ENCODE results near the gene MAGED2. TPM values are rescaled to one million over a fixed set of nuclear protein-coding genes. Genes with fewer than 3 reads are reported as not detected.
A peak's percentile ranks its signal among the peaks of the same experiment; 100 is the strongest.
"Not testable (repeated sequence)": the region's sequence is repeated elsewhere in the genome, so short reads cannot be mapped to it uniquely, and the experiment has no call there.

MAGED2 gene
- 475 and 509 TPM in 2 replicates for total RNA-seq
- polyA plus RNA-seq = 612 and 645 TPM in 2 replicates

DNA sequence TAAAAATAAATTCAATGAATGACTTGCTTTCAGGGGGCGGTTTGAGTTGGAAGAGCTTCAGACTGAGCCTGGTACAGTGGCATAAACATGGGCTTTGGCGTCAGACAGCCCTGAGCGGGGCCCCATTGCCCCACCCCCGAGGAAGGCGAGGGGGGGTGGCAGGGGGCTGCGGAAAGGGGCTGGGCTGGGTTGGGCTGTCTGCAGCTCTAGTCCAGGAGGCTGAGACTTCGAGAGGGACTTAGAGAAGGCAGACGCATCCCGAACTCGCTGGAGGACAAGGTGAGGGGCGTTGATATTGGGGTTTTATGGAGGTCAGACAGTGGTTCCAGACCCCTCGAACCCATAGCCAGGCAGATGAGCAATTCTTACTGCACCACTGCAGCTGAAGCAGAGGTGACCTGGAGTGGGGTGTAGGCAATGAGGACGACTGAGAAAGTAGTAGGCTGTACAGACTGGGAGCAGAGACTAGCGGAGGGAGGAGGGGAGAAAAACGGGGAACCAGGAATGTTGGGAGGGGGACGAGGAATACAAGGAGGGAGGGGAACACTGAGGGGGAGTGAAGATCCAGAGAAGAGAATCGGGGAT is at the start of gene MAGED2:
MAGED2 (plus strand) TSS at position 222 of the 585 bp plus-strand sequence. CDS start 1,587 bp downstream, outside the sequence.
- 34% methylated on average over 11 of the region's 17 CpGs for WGBS (ENCODE audit: low lambda C conversion rate, missing lambda C conversion rate)
- no peak for TF ChIP-seq EZH2 (IDR thresholded peaks at IDR 0.05; ENCODE audit: borderline replicate concordance)
- no peak for TF ChIP-seq EZH2phosphoT487 (IDR thresholded peaks at IDR 0.05; ENCODE audit: low read depth, severe bottlenecking, unreplicated experiment)
- TF ChIP-seq, protein P1, sequence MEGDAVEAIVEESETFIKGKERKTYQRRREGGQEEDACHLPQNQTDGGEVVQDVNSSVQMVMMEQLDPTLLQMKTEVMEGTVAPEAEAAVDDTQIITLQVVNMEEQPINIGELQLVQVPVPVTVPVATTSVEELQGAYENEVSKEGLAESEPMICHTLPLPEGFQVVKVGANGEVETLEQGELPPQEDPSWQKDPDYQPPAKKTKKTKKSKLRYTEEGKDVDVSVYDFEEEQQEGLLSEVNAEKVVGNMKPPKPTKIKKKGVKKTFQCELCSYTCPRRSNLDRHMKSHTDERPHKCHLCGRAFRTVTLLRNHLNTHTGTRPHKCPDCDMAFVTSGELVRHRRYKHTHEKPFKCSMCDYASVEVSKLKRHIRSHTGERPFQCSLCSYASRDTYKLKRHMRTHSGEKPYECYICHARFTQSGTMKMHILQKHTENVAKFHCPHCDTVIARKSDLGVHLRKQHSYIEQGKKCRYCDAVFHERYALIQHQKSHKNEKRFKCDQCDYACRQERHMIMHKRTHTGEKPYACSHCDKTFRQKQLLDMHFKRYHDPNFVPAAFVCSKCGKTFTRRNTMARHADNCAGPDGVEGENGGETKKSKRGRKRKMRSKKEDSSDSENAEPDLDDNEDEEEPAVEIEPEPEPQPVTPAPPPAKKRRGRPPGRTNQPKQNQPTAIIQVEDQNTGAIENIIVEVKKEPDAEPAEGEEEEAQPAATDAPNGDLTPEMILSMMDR (IDR thresholded peaks at IDR 0.05; ENCODE audit: poor library complexity) = no peak
- Histone ChIP-seq H3K4me3 (peak within 1 kb of the TSS; percentile 47), H3K79me2 (peaks cover 25% of the 10 kb centered on the region), H2AFZ (peak within 1 kb of the TSS; percentile 26), H4K20me1 (ENCODE audit: insufficient read depth, poor library complexity, severe bottlenecking) (peaks cover 34% of the 10 kb centered on the region), H3K27ac (peak within 1 kb of the TSS; percentile 97), H3K27me3 (no peaks in the 10 kb centered on the region), H3K9me3 (ENCODE audit: low read depth) (no peaks in the 10 kb centered on the region), H3K4me1 (ENCODE audit: insufficient read depth) (peaks cover 4% of the 10 kb centered on the region), H3K36me3 (replicated peaks; ENCODE audit: insufficient read depth, low read depth) (no peaks in the 10 kb centered on the region), H3K9me2 (replicated peaks; ENCODE audit: insufficient read depth) (no peaks in the 10 kb centered on the region), H3K4me2 (peak within 1 kb of the TSS; percentile 62)
- peak; percentile 80 for DNase-seq (ENCODE audit: low spot score)

DNA sequence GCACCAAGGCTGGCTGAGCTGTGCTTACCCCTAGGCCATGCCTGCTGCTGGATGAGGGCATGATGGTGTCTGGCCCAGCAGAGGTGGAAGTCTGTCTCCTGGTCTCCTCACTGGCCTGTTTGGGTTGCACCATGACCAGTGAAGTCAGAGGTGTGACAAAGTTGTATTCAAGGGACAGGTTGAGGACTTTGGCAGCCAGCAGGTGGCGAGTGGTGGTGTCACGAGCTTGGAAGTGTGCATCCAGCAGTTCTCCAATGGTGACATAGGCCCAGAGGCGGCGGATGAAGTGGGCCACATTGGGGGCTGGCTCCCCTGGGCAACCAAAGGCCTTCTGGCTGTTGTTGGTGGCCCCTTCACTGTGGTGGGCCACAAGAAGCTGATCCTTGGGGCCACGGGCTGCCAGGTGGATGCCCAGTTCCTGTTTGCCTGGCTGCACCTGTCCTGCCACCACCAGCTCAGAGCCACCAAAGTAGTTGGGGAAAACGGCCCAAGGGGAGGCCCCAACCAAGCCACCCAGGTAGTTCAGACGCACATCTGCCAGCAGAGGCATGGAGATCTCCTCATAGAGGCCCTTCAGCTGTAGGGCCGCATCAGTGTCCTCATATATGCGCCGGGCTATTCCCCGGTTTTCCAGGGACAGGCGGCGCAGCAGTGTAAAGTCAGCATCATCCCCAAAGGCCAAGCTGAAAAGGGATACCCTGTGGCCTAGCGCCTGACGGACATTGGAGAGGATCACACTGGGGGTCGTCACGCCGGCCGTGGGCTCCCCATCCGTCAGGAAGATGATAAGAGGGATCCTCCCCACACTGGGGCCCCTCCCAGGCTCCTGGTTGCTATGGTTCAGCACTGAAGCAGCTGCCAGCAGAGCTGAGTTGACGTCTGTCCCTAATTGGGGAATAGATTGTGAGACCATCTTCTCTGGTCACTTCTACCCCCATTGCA is 49.2 kb upstream of the MAGED2 start:
- Histone ChIP-seq H3K9me2 (replicated peaks; ENCODE audit: insufficient read depth) (no peaks in the 10 kb centered on the region), H2AFZ (no peak overlapping the region), H3K36me3 (replicated peaks; ENCODE audit: insufficient read depth, low read depth) (no peaks in the 10 kb centered on the region), H3K27me3 (no peaks in the 10 kb centered on the region), H3K9me3 (ENCODE audit: low read depth) (no peaks in the 10 kb centered on the region), H3K4me2 (no peak overlapping the region), H3K4me1 (ENCODE audit: insufficient read depth) (no peaks in the 10 kb centered on the region), H3K27ac (no peak overlapping the region), H3K79me2 (no peaks in the 10 kb centered on the region), H3K4me3 (no peak overlapping the region), H4K20me1 (ENCODE audit: insufficient read depth, poor library complexity, severe bottlenecking) (no peaks in the 10 kb centered on the region)
- DNase-seq (ENCODE audit: low spot score) = no peak
- WGBS (ENCODE audit: low lambda C conversion rate, missing lambda C conversion rate) = 80% methylated on average over 21 of the region's 21 CpGs
- TF ChIP-seq, protein P1 (IDR thresholded peaks at IDR 0.05; ENCODE audit: poor library complexity) = no peak
- TF ChIP-seq EZH2phosphoT487 (IDR thresholded peaks at IDR 0.05; ENCODE audit: low read depth, severe bottlenecking, unreplicated experiment) (no peak), EZH2 (IDR thresholded peaks at IDR 0.05; ENCODE audit: borderline replicate concordance) (no peak)

- Histone ChIP-seq H3K4me2 (peak overlapping the region; percentile 44), H3K27ac (peak overlapping the region; percentile 89)
- H3K79me2 ChIP-seq; H2AFZ ChIP-seq; H4K20me1 ChIP-seq (ENCODE audit: insufficient read depth, poor library complexity, severe bottlenecking); H3K27me3 ChIP-seq; H3K4me3 ChIP-seq; H3K4me1 ChIP-seq (ENCODE audit: insufficient read depth); H3K36me3 ChIP-seq (replicated peaks; ENCODE audit: insufficient read depth, low read depth); H3K9me2 ChIP-seq (replicated peaks; ENCODE audit: insufficient read depth); H3K9me3 ChIP-seq (ENCODE audit: low read depth): not testable (repeated sequence)
- WGBS (ENCODE audit: low lambda C conversion rate, missing lambda C conversion rate) = 47% methylated on average over 1 of the region's 2 CpGs
- peak; percentile 52 for DNase-seq (ENCODE audit: low spot score)
Observed at GRCh38 chrX:54774391-54775094, 33.0 kb upstream of the MAGED2 start.

Measured in hepatocyte (in vitro differentiated cells).